H9 (cell line): Measurements from ENCODE around the gene HOXD10. TPM values are rescaled to one million over a fixed set of nuclear protein-coding genes. Genes with fewer than 3 reads are reported as not detected.

Experiments
- DNase-seq: peaks from one replicate; pipeline ENCODE4 v3.0.0-alpha.2; 2017
- H2AFZ ChIP-seq: one replicate; pipeline ENCODE4 v1.6.1; 2013; ENCODE audit warnings: mild to moderate bottlenecking, low read length, control low read depth, moderate library complexity
- H2AK5ac ChIP-seq: 2 replicates; pipeline ENCODE4 v1.6.1; 2013; ENCODE audit warnings: low read length, control low read depth, mixed read lengths; ENCODE audit not compliant: insufficient read length
- H2BK120ac ChIP-seq: one replicate; pipeline ENCODE4 v1.6.1; 2013; ENCODE audit warnings: low read depth, mild to moderate bottlenecking, low read length, control low read depth, inconsistent platforms; ENCODE audit not compliant: poor library complexity, severe bottlenecking
- H2BK12ac ChIP-seq: 2 replicates; pipeline ENCODE4 v1.6.1; 2013; ENCODE audit warnings: low read length, control low read depth, mixed read lengths, low read depth; ENCODE audit not compliant: insufficient read length
- H2BK15ac ChIP-seq: 2 replicates; pipeline ENCODE4 v1.6.1; 2013; ENCODE audit warnings: low read depth, low read length, control low read depth
- H2BK20ac ChIP-seq: one replicate; pipeline ENCODE4 v1.6.1; 2013; ENCODE audit warnings: low read depth, mild to moderate bottlenecking, low read length, control low read depth, inconsistent platforms; ENCODE audit not compliant: poor library complexity, severe bottlenecking
- H2BK5ac ChIP-seq: 2 replicates; pipeline ENCODE4 v1.6.1; 2013; ENCODE audit warnings: low read length, control low read depth, mixed read lengths; ENCODE audit not compliant: insufficient read length
- H3K14ac ChIP-seq: 2 replicates; pipeline ENCODE4 v1.6.1; 2013; ENCODE audit warnings: low read length, control low read depth; ENCODE audit not compliant: insufficient read depth
- H3K18ac ChIP-seq: 2 replicates; pipeline ENCODE4 v1.6.1; 2013; ENCODE audit warnings: low read depth, mild to moderate bottlenecking, mixed read lengths, low read length, control low read depth; ENCODE audit not compliant: insufficient read length
- H3K23ac ChIP-seq: 2 replicates; pipeline ENCODE4 v1.6.1; 2013; ENCODE audit warnings: low read length, control low read depth, mixed read lengths, low read depth; ENCODE audit not compliant: insufficient read length
- H3K23me2 ChIP-seq: 2 replicates; pipeline ENCODE4 v1.6.1; 2013; ENCODE audit warnings: low read depth, mild to moderate bottlenecking, mixed read lengths, low read length, control low read depth; ENCODE audit not compliant: insufficient read length, poor library complexity, severe bottlenecking
- H3K27ac ChIP-seq: 2 replicates; pipeline ENCODE4 v1.5.1; 2013; ENCODE audit warnings: low read length, control low read depth, mixed read lengths, low read depth; ENCODE audit not compliant: insufficient read length
- H3K27me3 ChIP-seq: 2 replicates; pipeline ENCODE4 v1.6.1; 2013; ENCODE audit warnings: low read length, control low read depth, inconsistent platforms; ENCODE audit not compliant: insufficient read depth
- H3K4ac ChIP-seq: 2 replicates; pipeline ENCODE4 v1.6.1; 2013; ENCODE audit warnings: low read depth, mild to moderate bottlenecking, control low read depth, inconsistent platforms, low read length, moderate library complexity
- H3K4me1 ChIP-seq: 2 replicates; pipeline ENCODE4 v1.6.1; 2013; ENCODE audit warnings: low read length, control low read depth, inconsistent platforms; ENCODE audit not compliant: insufficient read depth
- H3K4me2 ChIP-seq: 2 replicates; pipeline ENCODE4 v1.6.1; 2013; ENCODE audit warnings: low read length, control low read depth, mixed read lengths; ENCODE audit not compliant: insufficient read length, insufficient read depth
- H3K56ac ChIP-seq: 2 replicates; pipeline ENCODE4 v1.6.1; 2013; ENCODE audit warnings: low read depth, mild to moderate bottlenecking, mixed read lengths, low read length, control low read depth; ENCODE audit not compliant: insufficient read length
- H3K79me1 ChIP-seq: 2 replicates; pipeline ENCODE4 v1.6.1; 2013; ENCODE audit warnings: low read depth, mild to moderate bottlenecking, moderate library complexity, low read length, control low read depth, inconsistent platforms; ENCODE audit not compliant: insufficient read depth, poor library complexity, severe bottlenecking
- H3K79me2 ChIP-seq: 2 replicates; pipeline ENCODE4 v1.6.1; 2013; ENCODE audit warnings: low read length, control low read depth, inconsistent platforms; ENCODE audit not compliant: insufficient read depth
- H3K9ac ChIP-seq: 2 replicates; pipeline ENCODE4 v1.6.1; 2013; ENCODE audit warnings: low read length, control low read depth, mixed read lengths; ENCODE audit not compliant: insufficient read length; ENCODE audit errors: extremely low read depth
- H3K9me3 ChIP-seq: one replicate; pipeline ENCODE4 v1.6.1; 2013; ENCODE audit warnings: low read depth, low read length, inconsistent platforms; ENCODE audit not compliant: control insufficient read depth
- H3T11ph ChIP-seq: one replicate; pipeline ENCODE4 v1.6.1; 2013; ENCODE audit warnings: mild to moderate bottlenecking, low read length, control low read depth, inconsistent platforms
- H4K20me1 ChIP-seq: one replicate; pipeline ENCODE4 v1.6.1; 2013; ENCODE audit not compliant: control insufficient read depth, insufficient read length, insufficient read depth
- H4K5ac ChIP-seq: 2 replicates; pipeline ENCODE4 v1.6.1; 2013; ENCODE audit warnings: low read depth, mild to moderate bottlenecking, mixed read lengths, low read length, control low read depth; ENCODE audit not compliant: insufficient read length
- H4K8ac ChIP-seq: replicated peaks from 2 replicates; pipeline ENCODE4 v1.6.1; 2013; ENCODE audit warnings: low read length, control low read depth, mixed read lengths, low read depth; ENCODE audit not compliant: insufficient read length
- H4K91ac ChIP-seq: 2 replicates; pipeline ENCODE4 v1.6.1; 2013; ENCODE audit warnings: low read depth, mild to moderate bottlenecking, moderate library complexity, mixed read lengths, low read length, control low read depth; ENCODE audit not compliant: insufficient read length
- H3K27ac Mint-ChIP-seq, 3 experiments: 2 replicates in 2 of 3; 3 replicates in 1 of 3; pipeline ENCODE4 v1.8.0; 2020 to 2021; ENCODE audit warnings: mixed read lengths in 3 of 3, mild to moderate bottlenecking in 1 of 3, moderate library complexity in 1 of 3
- H3K27me3 Mint-ChIP-seq: 2 replicates; pipeline ENCODE4 v1.8.0; 2021; ENCODE audit warnings: low read depth, mild to moderate bottlenecking, moderate library complexity, mixed read lengths
- H3K36me3 Mint-ChIP-seq, 3 experiments: 2 replicates in 2 of 3; 3 replicates in 1 of 3; pipeline ENCODE4 v1.8.0; 2020 to 2021; ENCODE audit warnings: low read depth in 3 of 3, mixed read lengths in 3 of 3; ENCODE audit not compliant: insufficient read depth in 1 of 3
- H3K4me1 Mint-ChIP-seq, 2 experiments: 2 replicates each; pipeline ENCODE4 v1.8.0; 2020; ENCODE audit warnings: mixed read lengths in 2 of 2
- H3K4me3 Mint-ChIP-seq, 2 experiments: 2 replicates in 1 of 2; 3 replicates in 1 of 2; pipeline ENCODE4 v1.8.0; 2020 to 2021; ENCODE audit warnings: mild to moderate bottlenecking in 2 of 2, mixed read lengths in 2 of 2, moderate library complexity in 1 of 2
- H3K9me3 Mint-ChIP-seq, 2 experiments: 2 replicates in 1 of 2; 3 replicates in 1 of 2; pipeline ENCODE4 v1.8.0; 2020; ENCODE audit warnings: mild to moderate bottlenecking in 2 of 2, mixed read lengths in 2 of 2, moderate library complexity in 1 of 2
- WGBS: extraction: QIAGEN DNeasy Blood & Tissue Kit; methylation state at CpG from one replicate; pipeline ENCODE4 v1.1.7; 2013; ENCODE audit warnings: missing lambda C conversion rate, low lambda C conversion rate, mixed read lengths; ENCODE audit not compliant: insufficient read length; ENCODE audit errors: extremely low coverage; 5-methylcytosine and 5-hydroxymethylcytosine counted together
- total RNA-seq: library from RNA; stranded (reverse); gene quantifications from 2 replicates; pipeline ENCODE4 v1.2.1, GENCODE V29; 2021
- TF ChIP-seq, protein P1 (sequence below): fragments of 200-600 bp; sonication (generic); conservative IDR thresholded peaks from 3 replicates; pipeline ENCODE4 v1.8.0; 2021; ENCODE audit warnings: antibody characterized with exemption, mild to moderate bottlenecking

HOXD10 gene
- total RNA-seq, 1 experiment from 2014 or later = not detected

DNA sequence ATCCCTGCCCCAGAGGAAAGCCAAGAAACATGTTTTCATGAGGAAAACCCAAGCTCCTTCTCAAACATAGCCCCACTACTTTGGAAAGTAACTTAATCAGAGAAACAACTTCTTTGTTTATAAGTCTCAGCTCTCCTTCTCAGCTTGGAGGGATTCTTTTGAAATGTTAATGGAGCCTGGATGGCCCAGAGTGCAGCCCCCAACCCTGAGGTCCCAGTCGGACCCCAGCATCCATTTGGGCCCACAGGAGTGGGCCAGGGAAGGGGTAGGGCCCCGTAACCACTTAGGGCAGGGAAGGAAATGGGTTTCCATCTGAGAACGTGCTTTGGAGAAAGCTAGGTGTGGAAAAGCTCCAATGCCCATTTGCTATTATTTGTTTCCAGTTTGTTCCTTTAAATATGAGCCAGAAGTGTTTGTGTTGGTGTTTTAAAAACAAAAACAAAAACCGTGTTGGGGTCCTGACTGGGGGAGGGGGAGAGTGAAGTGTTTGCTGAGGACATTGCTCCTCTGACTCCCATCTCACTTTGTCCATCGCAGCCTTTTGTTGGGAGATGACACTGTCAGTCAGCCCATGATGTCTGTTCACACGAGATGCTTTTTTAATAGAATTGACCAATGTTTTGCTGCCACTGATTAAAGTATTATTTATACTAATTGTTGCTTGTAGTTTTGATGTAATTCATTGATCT is 38.9 kb downstream of the HOXD10 start:
- no peak overlapping the region for H3K27ac Mint-ChIP-seq
- H3K36me3 Mint-ChIP-seq = no peaks in the 10 kb centered on the region; a peak in 1 of 7 replicates

More for the DNA sequence above, 38.9 kb downstream of the HOXD10 start:
- no peak overlapping the region for H2BK12ac ChIP-seq
- H2AK5ac ChIP-seq = no peak overlapping the region
- no peak overlapping the region for H3K27ac ChIP-seq
- no peak overlapping the region for H3K23ac ChIP-seq
- TF ChIP-seq, protein P1, sequence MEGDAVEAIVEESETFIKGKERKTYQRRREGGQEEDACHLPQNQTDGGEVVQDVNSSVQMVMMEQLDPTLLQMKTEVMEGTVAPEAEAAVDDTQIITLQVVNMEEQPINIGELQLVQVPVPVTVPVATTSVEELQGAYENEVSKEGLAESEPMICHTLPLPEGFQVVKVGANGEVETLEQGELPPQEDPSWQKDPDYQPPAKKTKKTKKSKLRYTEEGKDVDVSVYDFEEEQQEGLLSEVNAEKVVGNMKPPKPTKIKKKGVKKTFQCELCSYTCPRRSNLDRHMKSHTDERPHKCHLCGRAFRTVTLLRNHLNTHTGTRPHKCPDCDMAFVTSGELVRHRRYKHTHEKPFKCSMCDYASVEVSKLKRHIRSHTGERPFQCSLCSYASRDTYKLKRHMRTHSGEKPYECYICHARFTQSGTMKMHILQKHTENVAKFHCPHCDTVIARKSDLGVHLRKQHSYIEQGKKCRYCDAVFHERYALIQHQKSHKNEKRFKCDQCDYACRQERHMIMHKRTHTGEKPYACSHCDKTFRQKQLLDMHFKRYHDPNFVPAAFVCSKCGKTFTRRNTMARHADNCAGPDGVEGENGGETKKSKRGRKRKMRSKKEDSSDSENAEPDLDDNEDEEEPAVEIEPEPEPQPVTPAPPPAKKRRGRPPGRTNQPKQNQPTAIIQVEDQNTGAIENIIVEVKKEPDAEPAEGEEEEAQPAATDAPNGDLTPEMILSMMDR = no peak
- DNase-seq = no peak
- H3K27me3 ChIP-seq = peaks cover 100% of the 10 kb centered on the region
- H3K4me2 ChIP-seq = no peak overlapping the region
- H3K9me3 Mint-ChIP-seq = peaks cover 3 to 8% of the 10 kb centered on the region in 2 experiments; a peak in 3 of 5 replicates
- H2AFZ ChIP-seq = no peak overlapping the region
- H3K56ac ChIP-seq = no peak overlapping the region
- peaks cover 100% of the 10 kb centered on the region for H3K27me3 Mint-ChIP-seq
- no peak overlapping the region for H3K14ac ChIP-seq
- no peaks in the 10 kb centered on the region for H4K20me1 ChIP-seq
- no peaks in the 10 kb centered on the region for H3K79me1 ChIP-seq
- no peak overlapping the region for H3T11ph ChIP-seq
- H3K23me2 ChIP-seq = no peaks in the 10 kb centered on the region
- no peak overlapping the region for H3K9ac ChIP-seq
- no CpG with 5 or more reads among the region's 6 CpGs for WGBS
- H3K4me1 Mint-ChIP-seq = peaks cover 6 to 33% of the 10 kb centered on the region in 2 experiments; a peak in 3 of 4 replicates
- H3K18ac ChIP-seq = no peak overlapping the region
- H4K91ac ChIP-seq = no peak overlapping the region
- H3K4me1 ChIP-seq = no peaks in the 10 kb centered on the region; the same call in 1 of the 2 replicates
- no peak overlapping the region for H2BK5ac ChIP-seq
- no peak overlapping the region for H4K8ac ChIP-seq
- H3K9me3 ChIP-seq = no peaks in the 10 kb centered on the region
- H2BK20ac ChIP-seq = no peak overlapping the region
- no peak overlapping the region for H3K4me3 Mint-ChIP-seq
- no peaks in the 10 kb centered on the region for H3K79me2 ChIP-seq
- no peak overlapping the region for H2BK120ac ChIP-seq
- H3K4ac ChIP-seq = no peak overlapping the region
- H4K5ac ChIP-seq = no peak overlapping the region
- H2BK15ac ChIP-seq = no peak overlapping the region
